GM23338 (cell line): ENCODE measurements around the gene PRIM1. TPM values are rescaled to one million over a fixed set of nuclear protein-coding genes. Genes with fewer than 3 reads are reported as not detected.

Source experiments
- ATAC-seq: fragments of 200-7000 bp; cut with Tn5 transposase; 3 replicates; pipeline ENCODE4 v1.9.1; 2020
- DNase-seq: peaks from one replicate; pipeline ENCODE4 v3.0.0-alpha.2; 2015; ENCODE audit warnings: low spot score
- H2AFZ ChIP-seq: fragments of 200-600 bp; sonication (generic); 2 replicates; pipeline ENCODE4 v1.8.0; 2016; ENCODE audit warnings: antibody characterized with exemption, mild to moderate bottlenecking, moderate library complexity
- H3F3A ChIP-seq: fragments of 200-600 bp; sonication (generic); replicated peaks from 2 replicates; pipeline ENCODE4 v1.8.0; 2017; ENCODE audit warnings: antibody characterized with exemption, mixed run types, low read depth
- H3K27ac ChIP-seq: fragments of 200-600 bp; sonication (generic); 2 replicates; pipeline ENCODE4 v1.6.1; 2016; ENCODE audit warnings: low read depth
- H3K27me3 ChIP-seq: fragments of 200-600 bp; sonication (generic); 2 replicates; pipeline ENCODE4 v1.8.0; 2016; ENCODE audit warnings: mild to moderate bottlenecking, mixed run types, moderate library complexity; ENCODE audit not compliant: insufficient read depth
- H3K36me3 ChIP-seq: fragments of 200-600 bp; sonication (generic); 2 replicates; pipeline ENCODE4 v1.8.0; 2016; ENCODE audit warnings: mild to moderate bottlenecking; ENCODE audit not compliant: insufficient read depth
- H3K4me1 ChIP-seq: fragments of 200-600 bp; sonication (generic); 2 replicates; pipeline ENCODE4 v1.8.0; 2016; ENCODE audit warnings: mild to moderate bottlenecking, moderate library complexity; ENCODE audit not compliant: insufficient read depth
- H3K4me2 ChIP-seq: fragments of 200-600 bp; sonication (generic); 2 replicates; pipeline ENCODE4 v1.7.1; 2017; ENCODE audit warnings: mixed run types
- H3K4me3 ChIP-seq: fragments of 200-600 bp; sonication (generic); 2 replicates; pipeline ENCODE4 v1.6.1; 2016; ENCODE audit warnings: mixed run types
- H3K79me2 ChIP-seq: fragments of 200-600 bp; sonication (generic); replicated peaks from 2 replicates; pipeline ENCODE4 v1.8.0; 2017; ENCODE audit warnings: mild to moderate bottlenecking; ENCODE audit not compliant: insufficient read depth
- H3K9me2 ChIP-seq: fragments of 200-600 bp; sonication (generic); 2 replicates; pipeline ENCODE4 v1.8.0; 2017; ENCODE audit not compliant: insufficient read depth
- H4K20me1 ChIP-seq: fragments of 200-600 bp; sonication (generic); replicated peaks from 2 replicates; pipeline ENCODE4 v1.8.0; 2017; ENCODE audit warnings: mild to moderate bottlenecking; ENCODE audit not compliant: insufficient read depth
- H3K27ac Mint-ChIP-seq: 2 replicates; pipeline ENCODE4 v1.8.0; 2020; ENCODE audit warnings: inconsistent platforms, mild to moderate bottlenecking, moderate library complexity, mixed read lengths
- H3K27me3 Mint-ChIP-seq: 3 replicates; pipeline ENCODE4 v1.8.0; 2022; ENCODE audit warnings: low read depth, mild to moderate bottlenecking, moderate library complexity, mixed read lengths, inconsistent platforms; ENCODE audit not compliant: insufficient read depth, poor library complexity
- H3K36me3 Mint-ChIP-seq: 3 replicates; pipeline ENCODE4 v1.8.0; 2021; ENCODE audit warnings: low read depth, mild to moderate bottlenecking, inconsistent platforms, moderate library complexity, mixed read lengths
- H3K4me1 Mint-ChIP-seq: 3 replicates; pipeline ENCODE4 v1.8.0; 2020; ENCODE audit warnings: mild to moderate bottlenecking, inconsistent platforms, mixed read lengths
- H3K4me3 Mint-ChIP-seq: 3 replicates; pipeline ENCODE4 v1.8.0; 2021; ENCODE audit warnings: moderate library complexity, mild to moderate bottlenecking, inconsistent platforms, mixed read lengths
- H3K9me3 Mint-ChIP-seq: 3 replicates; pipeline ENCODE4 v1.8.0; 2020; ENCODE audit warnings: moderate library complexity, mild to moderate bottlenecking, inconsistent platforms, mixed read lengths
- CREB1 ChIP-seq: fragments of 250-450 bp; sonication (Bioruptor Pico); IDR thresholded peaks from 2 replicates; pipeline ENCODE4 v1.5.0; 2020; ENCODE audit warnings: low read depth, mild to moderate bottlenecking, moderate library complexity
- CTCF ChIP-seq, 2 experiments: fragments of 200-600 bp in 1 of 2; sonication (generic) in 1 of 2; conservative IDR thresholded peaks; 2 replicates each; pipeline versions ENCODE4 v1.5.1 to v1.6.1; 2016 to 2017; ENCODE audit warnings: antibody characterized with exemption in 2 of 2, low read depth in 2 of 2, mild to moderate bottlenecking in 2 of 2, moderate library complexity in 1 of 2
- ETS1 ChIP-seq: IDR thresholded peaks from 2 replicates; pipeline ENCODE4 v1.6.1; 2016; ENCODE audit warnings: antibody characterized with exemption
- STAT1 ChIP-seq: IDR thresholded peaks from one replicate; pipeline ENCODE4 v1.6.1; 2016; ENCODE audit warnings: antibody characterized with exemption; ENCODE audit not compliant: unreplicated experiment
- ZNF331 ChIP-seq: fragments of 250-450 bp; sonication (Bioruptor Pico); IDR thresholded peaks from 2 replicates; pipeline ENCODE4 v1.5.0; 2020; ENCODE audit warnings: low read depth, mild to moderate bottlenecking, moderate library complexity
- polyA plus RNA-seq: library from polyadenylated mRNA; unstranded; fragments of >200 nt; fragmentation: Nextera tagmentation; extraction: Ambion mirVana; gene quantifications from 2 replicates; pipeline ENCODE4 v1.2.1, GENCODE V29; 2016
- total RNA-seq: library from RNA; depleted of rRNA; stranded (reverse); fragments of >200 nt; shearing (Covaris generic); gene quantifications from 2 replicates; pipeline ENCODE4 v1.2.3, GENCODE V29; 2014

PRIM1 gene
- total and polyA plus RNA-seq, 2 experiments from 2014 or later: 67.9 to 73.9 TPM

GRCh38 chr12:56716933-56717880, 34.9 kb downstream of the PRIM1 start:
- H2AFZ ChIP-seq: no peak overlapping the region
- H3K4me3 ChIP-seq: no peak overlapping the region
- TF ChIP-seq STAT1 (no peak), ETS1 (no peak), CREB1 (CRISPR knock-in tag) (no peak), CTCF (conservative IDR thresholded peaks at IDR 0.05; ENCODE audit: low read depth in 2 of 2) (no peak)
- peak overlapping the region; percentile 36; the same call in 2 of the 3 replicates for H3K4me3 Mint-ChIP-seq
- no peak for ATAC-seq
- H3F3A ChIP-seq: peaks cover 41% of the 10 kb centered on the region
- no peak overlapping the region for H3K27ac ChIP-seq
- H3K4me2 ChIP-seq: no peak overlapping the region
- peaks cover 5% of the 10 kb centered on the region; the same call in 1 of the 2 replicates for H3K9me2 ChIP-seq
- H3K36me3 ChIP-seq: peaks cover 66% of the 10 kb centered on the region
- H3K9me3 Mint-ChIP-seq: no peaks in the 10 kb centered on the region; the same call in 2 of the 3 replicates
- H3K27ac Mint-ChIP-seq: peak overlapping the region; percentile 83; the same call in 1 of the 2 replicates
- peaks cover 69% of the 10 kb centered on the region for H3K79me2 ChIP-seq
- H3K4me1 ChIP-seq: peaks cover 39% of the 10 kb centered on the region
- peaks cover 55% of the 10 kb centered on the region for H3K4me1 Mint-ChIP-seq
- H3K27me3 ChIP-seq: no peaks in the 10 kb centered on the region
- peaks cover 72% of the 10 kb centered on the region for H4K20me1 ChIP-seq
- DNase-seq: no peak
- H3K36me3 Mint-ChIP-seq: peaks cover 86% of the 10 kb centered on the region
- peaks cover 15% of the 10 kb centered on the region for H3K27me3 Mint-ChIP-seq

- Histone ChIP-seq H3K4me2 (no peak overlapping the region), H3K79me2 (peaks cover 62% of the 10 kb centered on the region), H2AFZ (no peak overlapping the region), H3K4me1 (peaks cover 31% of the 10 kb centered on the region), H3K9me2 (peaks cover 5% of the 10 kb centered on the region; the same call in 1 of the 2 replicates), H3K4me3 (no peak overlapping the region), H4K20me1 (peaks cover 66% of the 10 kb centered on the region), H3K36me3 (peaks cover 65% of the 10 kb centered on the region), H3K27me3 (no peaks in the 10 kb centered on the region), H3F3A (peaks cover 46% of the 10 kb centered on the region), H3K27ac (peak overlapping the region; percentile 87)
- Mint-ChIP-seq H3K4me1 (peaks cover 48% of the 10 kb centered on the region), H3K27me3 (peaks cover 15% of the 10 kb centered on the region), H3K9me3 (no peaks in the 10 kb centered on the region; the same call in 2 of the 3 replicates), H3K36me3 (peaks cover 86% of the 10 kb centered on the region), H3K4me3 (peak overlapping the region; percentile 2; the same call in 1 of the 3 replicates), H3K27ac (peak overlapping the region; percentile 83)
- ATAC-seq: no peak
- TF ChIP-seq ETS1: no peak
- no peak for TF ChIP-seq STAT1
- TF ChIP-seq ZNF331 (CRISPR knock-in tag): no peak
- DNase-seq: no peak
Observed at GRCh38 chr12:56716458-56716857, 35.7 kb downstream of the PRIM1 start.
